ENCODE data around the gene MTA1.

Gene MTA1

GRCh38 chr14:105517096-105517495 is 97.5 kb downstream of the MTA1 start:
- TF ChIP-seq CTCF (IDR thresholded peaks at IDR 0.05; ENCODE audit: insufficient read depth, missing control alignments) = no peak

GRCh38 chr14:105519946-105520698 is 100.5 kb downstream of the MTA1 start:
- no peak for TF ChIP-seq CTCF (IDR thresholded peaks at IDR 0.05; ENCODE audit: insufficient read depth, missing control alignments)
- FAIRE-seq (no peak), DNase-seq (ENCODE audit: insufficient read length, low spot score) (no peak)

More at GRCh38 chr14:105517096-105517495, 97.5 kb downstream of the MTA1 start:
- no peak for FAIRE-seq
- no peak for DNase-seq (ENCODE audit: insufficient read length, low spot score)
